Measurements from ENCODE around the gene CCL4. TPM values are rescaled to one million over a fixed set of nuclear protein-coding genes. Genes with fewer than 3 reads are reported as not detected.
"Not testable (repeated sequence)": the region's sequence is repeated elsewhere in the genome, so short reads cannot be mapped to it uniquely, and the experiment has no call there.

Gene CCL4
- total RNA-seq, 1 experiment from 2014 or later: not detected

- in situ Hi-C loops (cut with HindIII; ENCODE audit: low pct_unique_long_range_greater_than_20kb, low sequenced_read_pairs): no loop called here
Measured at GRCh38 chr17:36085765-36086164, 17.9 kb upstream of the CCL4 start.

GRCh38 chr17:36086791-36087190 is 16.8 kb upstream of the CCL4 start:
- in situ Hi-C loops (cut with HindIII; ENCODE audit: low pct_unique_long_range_greater_than_20kb, low sequenced_read_pairs): no loop called here
- DNase-seq (ENCODE audit: low read depth): no peak

More at GRCh38 chr17:36085765-36086164, 17.9 kb upstream of the CCL4 start:
- no peak for DNase-seq (ENCODE audit: low read depth)

GRCh38 chr17:36087471-36087870 is 16.2 kb upstream of the CCL4 start:
- DNase-seq (ENCODE audit: low read depth); in situ Hi-C loops (cut with HindIII; ENCODE audit: low pct_unique_long_range_greater_than_20kb, low sequenced_read_pairs): not testable (repeated sequence)

GRCh38 chr17:36087897-36088572 is 15.6 kb upstream of the CCL4 start:
- DNase-seq (ENCODE audit: low read depth); in situ Hi-C loops (cut with HindIII; ENCODE audit: low pct_unique_long_range_greater_than_20kb, low sequenced_read_pairs): not testable (repeated sequence)

- DNase-seq (ENCODE audit: low read depth): no peak
- in situ Hi-C loops (cut with HindIII; ENCODE audit: low pct_unique_long_range_greater_than_20kb, low sequenced_read_pairs): no loop called here
Measured at GRCh38 chr17:36088670-36089338, 14.8 kb upstream of the CCL4 start.

GRCh38 chr17:36089339-36089865 is 14.2 kb upstream of the CCL4 start:
- in situ Hi-C loops (cut with HindIII; ENCODE audit: low pct_unique_long_range_greater_than_20kb, low sequenced_read_pairs): no loop called here
- DNase-seq (ENCODE audit: low read depth): no peak

- no peak for DNase-seq (ENCODE audit: low read depth)
- in situ Hi-C loops (cut with HindIII; ENCODE audit: low pct_unique_long_range_greater_than_20kb, low sequenced_read_pairs): no loop called here
Measured at GRCh38 chr17:36089888-36090836, 13.5 kb upstream of the CCL4 start, which contains the start of gene CCL3. Gene CCL3 (minus strand): TSS chr17:36090143. CDS start chr17:36090058, 85 bp downstream.

- in situ Hi-C loops (cut with HindIII; ENCODE audit: low pct_unique_long_range_greater_than_20kb, low sequenced_read_pairs): no loop called here
- DNase-seq (ENCODE audit: low read depth): no peak
Measured at GRCh38 chr17:36092230-36092629, 11.4 kb upstream of the CCL4 start.

- DNase-seq (ENCODE audit: low read depth); in situ Hi-C loops (cut with HindIII; ENCODE audit: low pct_unique_long_range_greater_than_20kb, low sequenced_read_pairs): not testable (repeated sequence)
Measured at GRCh38 chr17:36092715-36093114, 10.9 kb upstream of the CCL4 start.

- no peak for DNase-seq (ENCODE audit: low read depth)
- in situ Hi-C loops (cut with HindIII; ENCODE audit: low pct_unique_long_range_greater_than_20kb, low sequenced_read_pairs): no loop called here
Measured at GRCh38 chr17:36094232-36094631, 9.4 kb upstream of the CCL4 start.

GRCh38 chr17:36094746-36095145 is 8.9 kb upstream of the CCL4 start:
- in situ Hi-C loops (cut with HindIII; ENCODE audit: low pct_unique_long_range_greater_than_20kb, low sequenced_read_pairs): no loop called here
- no peak for DNase-seq (ENCODE audit: low read depth)

GRCh38 chr17:36095992-36096391 is 7.6 kb upstream of the CCL4 start:
- DNase-seq (ENCODE audit: low read depth): no peak
- in situ Hi-C loops (cut with HindIII; ENCODE audit: low pct_unique_long_range_greater_than_20kb, low sequenced_read_pairs): no loop called here

- DNase-seq (ENCODE audit: low read depth); in situ Hi-C loops (cut with HindIII; ENCODE audit: low pct_unique_long_range_greater_than_20kb, low sequenced_read_pairs): not testable (repeated sequence)
Measured at GRCh38 chr17:36099004-36099403, 4.6 kb upstream of the CCL4 start.

GRCh38 chr17:36104246-36104645 is 619 bp downstream of the CCL4 start:
- in situ Hi-C loops (cut with HindIII; ENCODE audit: low pct_unique_long_range_greater_than_20kb, low sequenced_read_pairs); DNase-seq (ENCODE audit: low read depth): not testable (repeated sequence)

GRCh38 chr17:36104701-36105181 is 1.1 kb downstream of the CCL4 start:
- no peak for DNase-seq (ENCODE audit: low read depth)
- in situ Hi-C loops (cut with HindIII; ENCODE audit: low pct_unique_long_range_greater_than_20kb, low sequenced_read_pairs): no loop called here

- in situ Hi-C loops (cut with HindIII; ENCODE audit: low pct_unique_long_range_greater_than_20kb, low sequenced_read_pairs): no loop called here
- DNase-seq (ENCODE audit: low read depth): no peak
Measured at GRCh38 chr17:36105781-36106492, 2.3 kb downstream of the CCL4 start.

- DNase-seq (ENCODE audit: low read depth): no peak
- in situ Hi-C loops (cut with HindIII; ENCODE audit: low pct_unique_long_range_greater_than_20kb, low sequenced_read_pairs): no loop called here
Measured at GRCh38 chr17:36106493-36106835, 2.8 kb downstream of the CCL4 start.

- in situ Hi-C loops (cut with HindIII; ENCODE audit: low pct_unique_long_range_greater_than_20kb, low sequenced_read_pairs): no loop called here
- no peak for DNase-seq (ENCODE audit: low read depth)
Measured at GRCh38 chr17:36107660-36108059, 4.0 kb downstream of the CCL4 start.

All from Caki2 (cell line).